ENCODE results near the gene P2RY1. TPM values are rescaled to one million over a fixed set of nuclear protein-coding genes. Genes with fewer than 3 reads are reported as not detected.

The P2RY1 gene
- total and polyA plus RNA-seq, 4 donors = 14.7 to 43.1 (median 25.0) TPM

DNA sequence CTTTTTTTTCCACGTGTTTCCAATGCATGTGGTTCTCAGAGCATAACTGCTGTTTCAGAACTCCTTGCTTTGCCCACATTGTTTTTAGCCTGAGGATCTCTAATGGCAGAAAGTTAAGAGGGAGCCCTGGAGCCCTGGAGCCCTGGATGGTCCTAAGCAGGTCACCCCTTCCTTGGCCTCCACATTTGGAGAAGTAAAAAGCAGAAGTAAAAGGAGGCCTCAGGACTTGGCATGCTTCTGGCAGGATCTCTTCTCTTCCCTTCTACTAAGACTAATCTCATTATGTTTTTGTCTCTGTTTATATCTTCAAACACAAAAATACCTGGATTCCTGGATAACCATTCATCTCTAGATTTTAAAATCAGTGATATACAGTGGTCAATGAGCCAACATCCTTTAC is 50.1 kb downstream of the P2RY1 start:
- 88% methylated on average over 1 of the region's 1 CpG for WGBS (ENCODE audit: insufficient coverage)
- H3K4me1 ChIP-seq (ENCODE audit: control insufficient read depth, insufficient read depth, low read length) = no peaks in the 10 kb centered on the region
- H3K9me3 ChIP-seq (ENCODE audit: control insufficient read depth, insufficient read depth, low read length) = no peaks in the 10 kb centered on the region
- DNase-seq (ENCODE audit: low read depth in 4 of 6, low spot score in 6 of 6) = no peak
- H3K36me3 ChIP-seq (ENCODE audit: control insufficient read depth, insufficient read depth, low read length) = no peaks in the 10 kb centered on the region
- H3K27me3 ChIP-seq (ENCODE audit: control insufficient read depth, insufficient read depth, low read length) = no peaks in the 10 kb centered on the region
- H3K4me3 ChIP-seq (ENCODE audit: low read depth, low read length) = no peak overlapping the region
- no peak overlapping the region for H3K27ac ChIP-seq (ENCODE audit: low read depth, low read length)

Small RNA genes within 50 kb of the gene (small RNA-seq; reads per million reads assigned to genes)
- gene ATP5MGP5 (ENCODE audit: low replicate concordance) = not detected
